ENCODE measurements around the gene RPL18.

RPL18 gene

DNA sequence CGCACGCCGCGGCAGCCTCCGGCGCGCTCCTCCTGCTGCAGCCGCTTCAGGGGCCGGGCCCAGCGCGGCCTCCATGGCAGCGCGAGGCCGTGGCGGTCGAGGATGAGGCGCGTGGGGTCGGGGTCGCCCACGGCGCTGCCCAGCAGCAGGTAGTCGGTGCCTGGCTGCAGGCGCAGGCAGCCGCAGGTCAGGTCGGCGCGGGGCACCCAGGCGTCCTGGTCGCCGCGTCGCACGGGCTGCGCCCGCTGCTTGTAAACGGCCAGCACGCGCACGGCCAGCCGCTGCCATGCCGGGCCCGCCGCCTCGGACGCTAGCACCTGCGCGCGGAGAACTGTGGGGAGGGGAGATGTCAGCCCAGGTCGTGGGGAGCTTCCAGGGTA lies 42.7 kb upstream of the RPL18 start:
- no peaks in the 10 kb centered on the region for H3K27me3 ChIP-seq (ENCODE audit: insufficient read depth, poor library complexity, severe bottlenecking)
- H3K27ac ChIP-seq (replicated peaks), result no peak overlapping the region
- H3K4me3 ChIP-seq (replicated peaks; ENCODE audit: insufficient read depth, low read length), result no peak overlapping the region
- TF ChIP-seq GABPA (IDR thresholded peaks at IDR 0.05; ENCODE audit: low read depth), result no peak
- TF ChIP-seq SPI1 (IDR thresholded peaks at IDR 0.05; ENCODE audit: borderline replicate concordance, low read depth), result no peak
- TF ChIP-seq, protein P1, sequence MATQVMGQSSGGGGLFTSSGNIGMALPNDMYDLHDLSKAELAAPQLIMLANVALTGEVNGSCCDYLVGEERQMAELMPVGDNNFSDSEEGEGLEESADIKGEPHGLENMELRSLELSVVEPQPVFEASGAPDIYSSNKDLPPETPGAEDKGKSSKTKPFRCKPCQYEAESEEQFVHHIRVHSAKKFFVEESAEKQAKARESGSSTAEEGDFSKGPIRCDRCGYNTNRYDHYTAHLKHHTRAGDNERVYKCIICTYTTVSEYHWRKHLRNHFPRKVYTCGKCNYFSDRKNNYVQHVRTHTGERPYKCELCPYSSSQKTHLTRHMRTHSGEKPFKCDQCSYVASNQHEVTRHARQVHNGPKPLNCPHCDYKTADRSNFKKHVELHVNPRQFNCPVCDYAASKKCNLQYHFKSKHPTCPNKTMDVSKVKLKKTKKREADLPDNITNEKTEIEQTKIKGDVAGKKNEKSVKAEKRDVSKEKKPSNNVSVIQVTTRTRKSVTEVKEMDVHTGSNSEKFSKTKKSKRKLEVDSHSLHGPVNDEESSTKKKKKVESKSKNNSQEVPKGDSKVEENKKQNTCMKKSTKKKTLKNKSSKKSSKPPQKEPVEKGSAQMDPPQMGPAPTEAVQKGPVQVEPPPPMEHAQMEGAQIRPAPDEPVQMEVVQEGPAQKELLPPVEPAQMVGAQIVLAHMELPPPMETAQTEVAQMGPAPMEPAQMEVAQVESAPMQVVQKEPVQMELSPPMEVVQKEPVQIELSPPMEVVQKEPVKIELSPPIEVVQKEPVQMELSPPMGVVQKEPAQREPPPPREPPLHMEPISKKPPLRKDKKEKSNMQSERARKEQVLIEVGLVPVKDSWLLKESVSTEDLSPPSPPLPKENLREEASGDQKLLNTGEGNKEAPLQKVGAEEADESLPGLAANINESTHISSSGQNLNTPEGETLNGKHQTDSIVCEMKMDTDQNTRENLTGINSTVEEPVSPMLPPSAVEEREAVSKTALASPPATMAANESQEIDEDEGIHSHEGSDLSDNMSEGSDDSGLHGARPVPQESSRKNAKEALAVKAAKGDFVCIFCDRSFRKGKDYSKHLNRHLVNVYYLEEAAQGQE (IDR thresholded peaks at IDR 0.05; ENCODE audit: insufficient replicate concordance, low read depth), result no peak
- TF ChIP-seq, protein P2, sequence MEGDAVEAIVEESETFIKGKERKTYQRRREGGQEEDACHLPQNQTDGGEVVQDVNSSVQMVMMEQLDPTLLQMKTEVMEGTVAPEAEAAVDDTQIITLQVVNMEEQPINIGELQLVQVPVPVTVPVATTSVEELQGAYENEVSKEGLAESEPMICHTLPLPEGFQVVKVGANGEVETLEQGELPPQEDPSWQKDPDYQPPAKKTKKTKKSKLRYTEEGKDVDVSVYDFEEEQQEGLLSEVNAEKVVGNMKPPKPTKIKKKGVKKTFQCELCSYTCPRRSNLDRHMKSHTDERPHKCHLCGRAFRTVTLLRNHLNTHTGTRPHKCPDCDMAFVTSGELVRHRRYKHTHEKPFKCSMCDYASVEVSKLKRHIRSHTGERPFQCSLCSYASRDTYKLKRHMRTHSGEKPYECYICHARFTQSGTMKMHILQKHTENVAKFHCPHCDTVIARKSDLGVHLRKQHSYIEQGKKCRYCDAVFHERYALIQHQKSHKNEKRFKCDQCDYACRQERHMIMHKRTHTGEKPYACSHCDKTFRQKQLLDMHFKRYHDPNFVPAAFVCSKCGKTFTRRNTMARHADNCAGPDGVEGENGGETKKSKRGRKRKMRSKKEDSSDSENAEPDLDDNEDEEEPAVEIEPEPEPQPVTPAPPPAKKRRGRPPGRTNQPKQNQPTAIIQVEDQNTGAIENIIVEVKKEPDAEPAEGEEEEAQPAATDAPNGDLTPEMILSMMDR (IDR thresholded peaks at IDR 0.05; ENCODE audit: insufficient read depth, low read length), result no peak
- no peak for TF ChIP-seq POLR2AphosphoS5 (IDR thresholded peaks at IDR 0.05; ENCODE audit: low read depth)
- DNase-seq (ENCODE audit: low read depth in 1 of 2, low spot score in 1 of 2), result no peak

DNA sequence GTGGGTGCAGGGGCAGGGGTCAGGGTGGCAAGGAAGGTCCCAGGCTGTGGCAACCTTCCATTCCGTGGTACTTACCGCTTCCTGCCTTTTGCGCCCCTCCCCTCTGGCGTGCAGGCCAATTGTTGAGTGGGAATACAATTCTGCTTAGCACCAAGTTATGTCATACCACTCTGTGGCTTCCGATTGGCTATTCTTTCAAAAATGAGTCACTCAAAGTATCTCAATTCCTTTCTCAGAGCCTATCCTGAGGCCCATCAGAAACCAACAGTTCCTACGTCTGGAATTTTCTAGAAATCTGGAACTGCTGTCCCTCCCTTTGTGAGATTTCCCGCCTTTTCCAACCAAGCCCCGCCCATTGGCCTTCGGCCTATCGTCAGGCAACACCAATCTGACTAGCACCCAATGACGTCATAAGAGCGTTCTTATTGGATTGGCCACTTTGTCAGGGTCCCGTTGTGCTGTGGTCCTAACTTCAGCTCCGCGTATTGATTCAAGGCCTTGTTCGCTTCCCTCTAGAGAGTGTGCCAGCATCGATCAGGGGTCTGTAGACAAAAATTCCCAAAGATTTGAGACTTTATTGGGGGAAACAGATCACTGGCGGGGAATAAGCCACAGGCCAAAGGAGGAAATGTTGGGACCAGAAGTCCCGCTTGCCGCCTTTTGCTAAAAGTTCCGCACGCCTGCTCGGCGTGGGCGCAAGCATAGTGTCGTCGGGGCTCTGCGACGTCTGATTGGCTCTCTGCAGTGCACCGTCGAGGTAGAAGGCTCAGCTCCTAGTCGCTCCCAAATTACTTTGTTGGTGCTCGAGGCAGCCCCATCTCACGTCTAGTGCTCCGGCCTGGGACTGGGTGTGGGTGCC lies 42.1 kb upstream of the RPL18 start:
- Histone ChIP-seq H3K4me3 (replicated peaks; ENCODE audit: insufficient read depth, low read length) (no peak overlapping the region), H3K27ac (replicated peaks) (peak overlapping the region; percentile 63), H3K27me3 (ENCODE audit: insufficient read depth, poor library complexity, severe bottlenecking) (no peaks in the 10 kb centered on the region)
- TF ChIP-seq GABPA (IDR thresholded peaks at IDR 0.05; ENCODE audit: low read depth) (no peak), SPI1 (IDR thresholded peaks at IDR 0.05; ENCODE audit: borderline replicate concordance, low read depth) (no peak; the same call in 1 of the 2 replicates), POLR2AphosphoS5 (IDR thresholded peaks at IDR 0.05; ENCODE audit: low read depth) (no peak)
- TF ChIP-seq, protein P1 (IDR thresholded peaks at IDR 0.05; ENCODE audit: insufficient replicate concordance, low read depth), result no peak
- TF ChIP-seq, protein P2 (IDR thresholded peaks at IDR 0.05; ENCODE audit: insufficient read depth, low read length), result no peak
- DNase-seq (ENCODE audit: low read depth in 1 of 2, low spot score in 1 of 2), result peak; percentile 50 to 89

DNA sequence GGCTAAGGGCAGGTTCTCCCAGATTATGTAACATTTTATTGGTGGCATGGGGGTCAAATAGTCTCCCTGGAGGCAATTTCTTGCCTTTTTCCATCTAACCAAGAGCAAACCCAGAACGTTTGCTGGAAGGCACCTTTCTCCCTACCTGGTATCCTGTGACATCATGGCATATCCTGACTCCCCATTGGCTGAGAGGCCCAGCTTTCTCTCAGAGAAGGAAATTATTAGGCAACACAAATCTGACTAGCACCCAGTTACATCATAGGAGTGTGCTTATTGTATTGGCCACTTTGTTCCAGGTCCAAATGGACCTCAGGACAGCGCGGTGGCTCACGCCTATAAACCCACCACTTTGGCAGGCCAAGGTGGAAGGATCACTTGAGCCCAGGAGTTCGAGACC lies 40.8 kb upstream of the RPL18 start:
- H3K27me3 ChIP-seq (ENCODE audit: insufficient read depth, poor library complexity, severe bottlenecking), result no peaks in the 10 kb centered on the region
- H3K27ac ChIP-seq (replicated peaks), result no peak overlapping the region
- TF ChIP-seq, protein P2 (IDR thresholded peaks at IDR 0.05; ENCODE audit: insufficient read depth, low read length), result no peak
- TF ChIP-seq SPI1 (IDR thresholded peaks at IDR 0.05; ENCODE audit: borderline replicate concordance, low read depth), result no peak
- TF ChIP-seq GABPA (IDR thresholded peaks at IDR 0.05; ENCODE audit: low read depth), result no peak
- no peak for TF ChIP-seq POLR2AphosphoS5 (IDR thresholded peaks at IDR 0.05; ENCODE audit: low read depth)
- TF ChIP-seq, protein P1 (IDR thresholded peaks at IDR 0.05; ENCODE audit: insufficient replicate concordance, low read depth), result no peak
- no peak for DNase-seq (ENCODE audit: low read depth in 1 of 2, low spot score in 1 of 2)
- H3K4me3 ChIP-seq (replicated peaks; ENCODE audit: insufficient read depth, low read length), result no peak overlapping the region
